ENCODE data around the gene COX4I2. TPM values are rescaled to one million over a fixed set of nuclear protein-coding genes. Genes with fewer than 3 reads are reported as not detected.
"Not testable (repeated sequence)": the region's sequence is repeated elsewhere in the genome, so short reads cannot be mapped to it uniquely, and the experiment has no call there.

The COX4I2 gene
- polyA plus RNA-seq, 12 donors: 5.6 to 21.6 (median 7.8) TPM; not detected in 1

- peak; percentile 71 for DNase-seq
Observed at GRCh38 chr20:31606804-31607639, 30.7 kb upstream of the COX4I2 start.

GRCh38 chr20:31607640-31608250, 30.0 kb upstream of the COX4I2 start:
- peak; percentile 41 for DNase-seq

- DNase-seq: peak; percentile 86
Observed at GRCh38 chr20:31608251-31608945, 29.3 kb upstream of the COX4I2 start.

- not testable (repeated sequence) for DNase-seq
Observed at GRCh38 chr20:31612271-31612640, 25.5 kb upstream of the COX4I2 start.

DNA sequence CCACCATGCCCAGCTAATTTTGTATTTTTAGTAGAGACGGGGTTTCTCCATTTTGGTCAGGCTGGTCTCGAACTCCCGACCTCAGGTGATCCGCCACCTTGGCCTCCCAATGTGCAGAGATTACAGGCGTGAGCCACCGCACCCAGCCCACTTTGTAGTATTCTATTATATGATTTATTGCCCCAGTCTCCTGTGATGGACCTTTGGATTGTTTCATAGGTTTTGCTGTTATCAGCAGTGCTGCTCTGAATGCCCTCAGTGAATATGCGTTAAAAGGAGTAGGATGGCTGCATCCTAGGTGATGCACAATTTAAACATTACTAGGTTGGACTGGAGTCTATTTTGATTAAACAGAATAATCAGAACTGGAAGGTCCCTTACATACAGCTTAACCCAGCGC, 22.3 kb upstream of the COX4I2 start:
- DNase-seq: no peak

GRCh38 chr20:31617432-31618104, 20.1 kb upstream of the COX4I2 start:
- no peak for DNase-seq

GRCh38 chr20:31620246-31620645, 17.5 kb upstream of the COX4I2 start:
- DNase-seq: no peak

DNA sequence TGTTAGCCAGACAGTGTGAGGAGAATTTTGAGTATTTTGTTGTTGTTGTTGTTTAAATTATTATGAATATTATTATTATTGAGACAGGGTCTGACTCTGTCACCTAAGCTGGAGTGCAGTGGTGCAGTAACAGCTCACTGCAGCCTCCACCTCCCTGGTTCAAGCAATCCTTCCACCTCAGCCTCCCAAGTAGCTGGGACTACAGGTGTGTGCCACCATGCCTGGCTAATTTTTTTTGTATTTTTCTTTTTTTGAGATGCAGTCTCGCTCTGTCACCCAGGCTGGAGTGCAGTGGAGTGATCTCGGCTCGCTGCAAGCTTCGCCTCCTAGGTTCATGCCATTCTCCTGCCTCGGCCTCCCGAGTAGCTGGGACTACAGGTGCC, 14.6 kb upstream of the COX4I2 start:
- DNase-seq: not testable (repeated sequence)

DNA sequence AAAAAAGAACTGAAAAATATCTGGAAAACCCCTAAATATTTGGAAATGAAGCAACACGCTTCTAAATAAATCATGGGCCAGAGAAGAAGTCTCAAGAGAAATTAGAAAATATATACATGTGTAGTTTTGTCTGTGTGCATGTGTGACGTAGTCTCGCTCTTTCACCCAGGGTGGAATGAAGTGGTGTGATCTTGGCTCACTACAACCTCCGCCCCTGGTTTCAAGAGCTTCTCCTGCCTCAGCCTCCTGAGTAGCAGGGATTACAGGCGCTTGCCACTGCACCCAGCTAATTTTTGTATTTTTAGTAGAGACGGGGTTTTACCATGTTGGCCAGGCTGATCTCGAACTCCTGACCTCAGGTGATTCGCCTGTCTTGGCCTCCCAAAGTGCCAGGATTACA, 11.2 kb upstream of the COX4I2 start:
- DNase-seq: not testable (repeated sequence)

- not testable (repeated sequence) for DNase-seq
Observed at GRCh38 chr20:31628057-31628456, 9.7 kb upstream of the COX4I2 start.

DNA sequence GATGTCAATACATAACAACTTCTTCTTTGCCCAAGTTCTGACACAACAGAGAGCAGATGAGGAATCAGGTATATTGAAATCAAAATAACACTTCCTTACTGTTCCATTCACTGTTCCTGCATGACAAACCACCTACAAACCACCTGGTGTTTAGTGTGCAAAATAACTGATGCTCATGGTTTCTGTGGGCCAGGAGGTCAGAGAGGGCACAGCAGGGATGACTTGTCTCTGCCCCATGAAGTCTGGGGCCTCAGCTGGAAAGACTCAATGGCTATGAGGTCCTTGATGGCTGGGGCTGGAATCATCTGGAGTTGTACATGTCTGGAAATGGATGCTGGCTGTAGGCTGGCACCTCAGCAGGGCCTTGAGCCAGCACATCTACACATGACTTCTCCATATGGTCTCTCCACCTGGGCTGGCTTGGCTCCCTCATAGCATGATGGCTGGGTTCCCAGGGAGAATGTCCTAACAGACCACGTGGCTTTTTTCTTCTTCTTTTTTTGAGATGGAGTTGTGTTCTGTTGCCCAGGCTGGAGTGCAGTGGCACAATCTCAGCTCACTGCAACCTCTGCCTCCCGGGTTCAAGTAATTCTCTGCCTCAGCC, 7.4 kb upstream of the COX4I2 start:
- DNase-seq: peak; percentile 48

DNA sequence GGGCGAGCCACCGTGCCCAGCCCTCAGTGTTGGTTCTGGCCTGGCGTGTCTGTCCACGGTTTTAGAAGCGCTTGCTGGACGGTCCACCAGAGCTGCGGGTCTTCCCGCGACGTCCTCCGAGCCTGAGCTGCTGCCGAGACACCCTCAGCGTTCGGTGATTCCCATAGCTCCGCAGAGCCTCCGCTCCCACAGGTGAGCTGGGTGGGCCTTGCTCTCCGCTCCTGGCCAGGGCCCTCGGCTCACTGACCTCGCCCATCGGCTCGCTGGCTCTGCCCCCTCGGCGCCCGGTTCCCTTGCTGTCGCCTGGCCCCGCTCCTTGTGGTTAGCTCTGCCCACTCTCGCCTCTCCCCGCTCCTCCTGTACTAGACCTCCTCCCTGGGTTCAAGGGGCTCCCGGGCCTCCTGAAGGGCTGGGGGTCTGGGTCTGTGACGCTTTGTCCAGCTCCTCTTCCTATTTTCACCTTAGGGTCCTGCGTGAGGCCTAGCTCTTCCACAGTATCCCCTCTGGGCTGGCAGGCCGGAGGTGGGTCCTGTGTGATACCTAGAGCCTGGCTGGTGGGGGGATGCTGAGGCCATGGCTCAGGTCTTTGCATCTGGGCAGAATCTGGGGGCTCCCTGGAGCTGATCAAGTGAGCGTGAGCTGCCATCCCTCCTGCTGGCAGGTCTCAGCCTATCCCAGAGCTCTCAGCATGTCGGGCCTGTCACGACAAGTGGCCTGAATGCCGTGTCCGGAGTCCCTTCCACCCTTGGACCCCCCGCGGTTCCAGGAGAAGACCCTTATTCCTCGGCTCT, 5.0 kb upstream of the COX4I2 start:
- DNase-seq: no peak

- no peak for DNase-seq
Observed at GRCh38 chr20:31633339-31633914, 4.3 kb upstream of the COX4I2 start.

DNA sequence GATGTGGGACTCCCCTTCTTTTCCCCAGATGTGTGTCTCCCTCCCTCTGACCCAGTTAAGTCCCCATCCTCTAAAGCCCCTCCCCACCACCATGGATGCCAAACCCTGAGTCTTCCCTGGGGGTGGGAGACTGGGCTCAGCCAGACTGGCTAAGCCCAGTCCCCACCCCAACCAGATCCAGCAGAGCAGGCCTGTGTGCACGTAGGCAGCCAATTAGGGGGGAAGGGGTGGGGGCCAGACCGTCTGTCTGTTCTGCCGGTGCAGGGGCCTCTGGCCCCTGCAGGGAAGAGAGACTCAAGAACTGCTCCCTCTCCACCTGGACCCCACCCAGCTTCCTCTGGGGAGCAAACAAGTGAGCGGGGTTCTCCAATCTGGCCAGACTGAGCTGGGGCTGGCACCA, 605 bp downstream of the COX4I2 start:
- DNase-seq: no peak

- no peak for DNase-seq
Observed at GRCh38 chr20:31638816-31639215, 1.1 kb downstream of the COX4I2 start.

- no peak for DNase-seq
Observed at GRCh38 chr20:31640259-31640658, 2.5 kb downstream of the COX4I2 start.

- DNase-seq: no peak
Observed at GRCh38 chr20:31641391-31641790, 3.7 kb downstream of the COX4I2 start.

DNA sequence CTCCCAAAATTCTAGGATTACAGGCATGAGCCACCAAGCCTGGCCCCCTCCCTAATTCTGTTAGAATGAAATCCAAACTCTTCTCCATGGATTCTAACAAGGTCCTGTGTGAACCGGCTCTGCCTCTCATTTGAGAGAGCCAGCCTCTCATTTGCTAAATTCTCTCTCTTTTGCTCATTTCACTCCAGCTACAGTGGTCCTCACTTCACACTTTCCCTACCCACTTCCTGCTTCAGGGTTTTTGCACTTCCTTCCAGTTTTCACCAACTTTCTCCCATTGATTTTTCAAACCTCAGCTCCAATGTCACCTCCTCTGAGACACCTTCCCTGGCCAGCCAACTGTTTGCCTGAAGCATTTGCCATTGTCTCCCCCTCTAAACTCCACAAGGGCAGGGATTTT, 5.1 kb downstream of the COX4I2 start:
- no peak for DNase-seq

GRCh38 chr20:31643522-31643921, 5.8 kb downstream of the COX4I2 start:
- DNase-seq: no peak

GRCh38 chr20:31644701-31645100, 7.0 kb downstream of the COX4I2 start:
- DNase-seq: no peak

GRCh38 chr20:31648104-31648503, 10.4 kb downstream of the COX4I2 start:
- not testable (repeated sequence) for DNase-seq

Measured in muscle of arm (tissue), 12 donors.